ENCODE measurements around the gene ALAD.

The ALAD gene

GRCh38 chr9:113343732-113344231, 57.3 kb downstream of the ALAD start:
- no peak for DNase-seq

GRCh38 chr9:113341712-113342410, 59.2 kb downstream of the ALAD start:
- peak in 2 of 6 experiments; percentile 15 to 19 for DNase-seq

GRCh38 chr9:113340011-113340699, 60.9 kb downstream of the ALAD start, which contains the start of gene WDR31:
TSS of gene WDR31 (minus strand) at chr9:113340275. CDS start at chr9:113332022, 8,253 bp downstream.
- peak; percentile 28 to 77 (median 66) for DNase-seq

- DNase-seq = no peak
These were observed 63.4 kb downstream of the ALAD start for GRCh38 chr9:113337714-113338113.
